SK-N-SH treated with all-trans-retinoic acid at 6 μM for 48 hours (cell line): Measurements from ENCODE around the gene THAP8.

Source experiments
- ATAC-seq: fragments of 200-7000 bp; cut with Tn5 transposase; 3 replicates; pipeline ENCODE4 v1.9.1; 2020; ENCODE audit warnings: mild to moderate bottlenecking, moderate library complexity
- ARNTL ChIP-seq: fragments of 450-650 bp; formaldehyde crosslinking; IDR thresholded peaks from 2 replicates; pipeline ENCODE4 v1.5.0; 2020; ENCODE audit warnings: low read depth, mild to moderate bottlenecking, moderate library complexity, borderline replicate concordance
- BACH2 ChIP-seq: fragments of 250-450 bp; sonication (Bioruptor Pico); IDR thresholded peaks from 2 replicates; pipeline ENCODE4 v1.9.0; 2021; ENCODE audit warnings: mild to moderate bottlenecking, borderline replicate concordance
- CREB5 ChIP-seq: fragments of 250-450 bp; sonication (Bioruptor Pico); IDR thresholded peaks from 2 replicates; pipeline ENCODE4 v1.5.1; 2020; ENCODE audit warnings: low read depth, mild to moderate bottlenecking, moderate library complexity
- ESRRG ChIP-seq: fragments of 250-450 bp; sonication (Bioruptor Pico); IDR thresholded peaks from 2 replicates; pipeline ENCODE4 v1.6.1; 2021; ENCODE audit warnings: mild to moderate bottlenecking
- GLIS3 ChIP-seq: fragments of 250-450 bp; sonication (Bioruptor Pico); IDR thresholded peaks from 2 replicates; pipeline ENCODE4 v1.5.0; 2020; ENCODE audit warnings: mild to moderate bottlenecking, moderate library complexity
- ISL1 ChIP-seq: fragments of 250-450 bp; sonication (Bioruptor Pico); IDR thresholded peaks from 2 replicates; pipeline ENCODE4 v2.1.2; 2022; ENCODE audit warnings: mild to moderate bottlenecking, moderate library complexity
- PPARA ChIP-seq: fragments of 250-450 bp; sonication (Bioruptor Pico); IDR thresholded peaks from 2 replicates; pipeline ENCODE4 v1.5.0; 2020; ENCODE audit warnings: mild to moderate bottlenecking, borderline replicate concordance
- RARB ChIP-seq: fragments of 250-450 bp; sonication (Bioruptor Pico); IDR thresholded peaks from 2 replicates; pipeline ENCODE4 v1.8.0; 2021; ENCODE audit warnings: mild to moderate bottlenecking, moderate library complexity
- SNAI2 ChIP-seq: fragments of 250-450 bp; sonication (Bioruptor Pico); IDR thresholded peaks from 2 replicates; pipeline ENCODE4 v1.5.0; 2020; ENCODE audit warnings: mild to moderate bottlenecking, moderate library complexity
- TCF4 ChIP-seq: fragments of 250-450 bp; sonication (Bioruptor Pico); IDR thresholded peaks from 2 replicates; pipeline ENCODE4 v1.8.0; 2021; ENCODE audit warnings: mild to moderate bottlenecking, moderate library complexity, borderline replicate concordance
- TOX ChIP-seq: fragments of 250-450 bp; sonication (Bioruptor Pico); IDR thresholded peaks from 2 replicates; pipeline ENCODE4 v1.8.0; 2021; ENCODE audit warnings: mild to moderate bottlenecking, moderate library complexity, borderline replicate concordance
- ZC3H10 ChIP-seq: fragments of 250-450 bp; sonication (Bioruptor Pico); IDR thresholded peaks from 2 replicates; pipeline ENCODE4 v1.5.1; 2021; ENCODE audit warnings: mild to moderate bottlenecking, moderate library complexity
- ZFP3 ChIP-seq: fragments of 250-450 bp; sonication (Bioruptor Pico); IDR thresholded peaks from 2 replicates; pipeline ENCODE4 v1.5.0; 2020; ENCODE audit warnings: mild to moderate bottlenecking, moderate library complexity
- ZNF565 ChIP-seq: fragments of 450-650 bp; formaldehyde crosslinking; conservative IDR thresholded peaks from 2 replicates; pipeline ENCODE4 v1.5.0; 2020; ENCODE audit warnings: low read depth, mild to moderate bottlenecking, moderate library complexity
- ZNF70 ChIP-seq: fragments of 450-650 bp; formaldehyde crosslinking; IDR thresholded peaks from 2 replicates; pipeline ENCODE4 v1.5.0; 2020; ENCODE audit warnings: mild to moderate bottlenecking, moderate library complexity
- ZNF8 ChIP-seq: fragments of 450-650 bp; formaldehyde crosslinking; IDR thresholded peaks from 2 replicates; pipeline ENCODE4 v1.5.0; 2020; ENCODE audit warnings: mild to moderate bottlenecking, moderate library complexity
- TF ChIP-seq, protein P1 (sequence below): fragments of 250-450 bp; sonication (Bioruptor Pico); IDR thresholded peaks from 2 replicates; pipeline ENCODE4 v1.8.0; 2021; ENCODE audit warnings: low read depth, mild to moderate bottlenecking, moderate library complexity, borderline replicate concordance
- TF ChIP-seq, protein P2 (sequence below): fragments of 250-450 bp; sonication (Bioruptor Pico); IDR thresholded peaks from 2 replicates; pipeline ENCODE4 v1.8.0; 2020; ENCODE audit warnings: mild to moderate bottlenecking, moderate library complexity, borderline replicate concordance

THAP8 gene

DNA sequence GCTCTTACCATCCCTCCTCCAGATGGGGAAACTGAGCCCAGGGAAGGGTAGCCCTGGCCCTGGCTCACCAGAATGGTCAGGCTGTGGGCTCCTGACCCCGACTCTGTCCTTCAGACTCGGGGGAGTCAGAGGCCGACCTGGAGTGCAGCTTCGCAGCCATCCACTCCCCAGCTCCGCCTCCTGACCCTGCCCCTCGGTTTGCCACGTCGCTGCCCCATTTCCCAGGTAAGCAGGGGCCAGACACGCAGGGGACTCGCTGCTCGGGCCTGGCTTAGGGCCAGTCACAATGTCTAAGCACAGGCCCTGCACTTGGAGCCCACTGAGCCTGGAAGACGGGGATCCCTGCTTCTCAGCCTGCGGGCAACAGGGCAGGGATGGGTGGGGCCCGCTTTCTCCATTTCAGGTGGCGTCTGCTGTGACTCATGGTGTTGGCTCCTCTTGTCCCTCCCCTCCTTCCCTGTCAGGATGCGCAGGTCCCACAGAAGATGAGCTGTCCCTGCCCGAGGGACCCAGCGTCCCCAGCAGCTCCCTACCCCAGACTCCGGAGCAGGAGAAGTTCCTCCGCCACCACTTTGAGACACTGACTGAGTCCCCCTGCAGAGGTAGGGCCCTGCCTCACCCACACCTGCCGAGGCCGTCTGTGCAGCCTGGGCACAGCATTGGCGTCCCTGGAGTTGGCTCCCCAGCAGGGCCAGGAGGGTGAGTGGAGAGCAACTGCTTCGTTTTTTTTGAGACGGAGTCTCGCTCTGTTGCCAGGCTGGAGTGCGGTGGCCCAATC lies 47.7 kb upstream of the THAP8 start:
- ATAC-seq = no peak
- TF ChIP-seq, protein P1, sequence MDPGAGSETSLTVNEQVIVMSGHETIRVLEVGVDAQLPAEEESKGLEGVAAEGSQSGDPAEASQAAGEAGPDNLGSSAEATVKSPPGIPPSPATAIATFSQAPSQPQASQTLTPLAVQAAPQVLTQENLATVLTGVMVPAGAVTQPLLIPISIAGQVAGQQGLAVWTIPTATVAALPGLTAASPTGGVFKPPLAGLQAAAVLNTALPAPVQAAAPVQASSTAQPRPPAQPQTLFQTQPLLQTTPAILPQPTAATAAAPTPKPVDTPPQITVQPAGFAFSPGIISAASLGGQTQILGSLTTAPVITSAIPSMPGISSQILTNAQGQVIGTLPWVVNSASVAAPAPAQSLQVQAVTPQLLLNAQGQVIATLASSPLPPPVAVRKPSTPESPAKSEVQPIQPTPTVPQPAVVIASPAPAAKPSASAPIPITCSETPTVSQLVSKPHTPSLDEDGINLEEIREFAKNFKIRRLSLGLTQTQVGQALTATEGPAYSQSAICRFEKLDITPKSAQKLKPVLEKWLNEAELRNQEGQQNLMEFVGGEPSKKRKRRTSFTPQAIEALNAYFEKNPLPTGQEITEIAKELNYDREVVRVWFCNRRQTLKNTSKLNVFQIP (CRISPR knock-in tag) = no peak
- TF ChIP-seq ZNF8 (no peak), CREB5 (CRISPR knock-in tag) (no peak), TOX (CRISPR knock-in tag) (no peak), PPARA (CRISPR knock-in tag) (no peak), ZNF70 (CRISPR knock-in tag) (no peak), ESRRG (CRISPR knock-in tag) (no peak), BACH2 (CRISPR knock-in tag) (no peak), ZFP3 (CRISPR knock-in tag) (no peak), RARB (CRISPR knock-in tag) (no peak)
- TF ChIP-seq, all 23 proteins: peak for 0

GRCh38 chr19:36100476-36100875 lies 46.4 kb upstream of the THAP8 start:
- no peak for TF ChIP-seq GLIS3 (CRISPR knock-in tag)
- TF ChIP-seq SNAI2 = no peak
- TF ChIP-seq ZNF565 (CRISPR knock-in tag) = no peak
- TF ChIP-seq, protein P2, sequence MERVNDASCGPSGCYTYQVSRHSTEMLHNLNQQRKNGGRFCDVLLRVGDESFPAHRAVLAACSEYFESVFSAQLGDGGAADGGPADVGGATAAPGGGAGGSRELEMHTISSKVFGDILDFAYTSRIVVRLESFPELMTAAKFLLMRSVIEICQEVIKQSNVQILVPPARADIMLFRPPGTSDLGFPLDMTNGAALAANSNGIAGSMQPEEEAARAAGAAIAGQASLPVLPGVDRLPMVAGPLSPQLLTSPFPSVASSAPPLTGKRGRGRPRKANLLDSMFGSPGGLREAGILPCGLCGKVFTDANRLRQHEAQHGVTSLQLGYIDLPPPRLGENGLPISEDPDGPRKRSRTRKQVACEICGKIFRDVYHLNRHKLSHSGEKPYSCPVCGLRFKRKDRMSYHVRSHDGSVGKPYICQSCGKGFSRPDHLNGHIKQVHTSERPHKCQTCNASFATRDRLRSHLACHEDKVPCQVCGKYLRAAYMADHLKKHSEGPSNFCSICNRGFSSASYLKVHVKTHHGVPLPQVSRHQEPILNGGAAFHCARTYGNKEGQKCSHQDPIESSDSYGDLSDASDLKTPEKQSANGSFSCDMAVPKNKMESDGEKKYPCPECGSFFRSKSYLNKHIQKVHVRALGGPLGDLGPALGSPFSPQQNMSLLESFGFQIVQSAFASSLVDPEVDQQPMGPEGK (CRISPR knock-in tag) = no peak
- no peak for TF ChIP-seq RARB (CRISPR knock-in tag)
- no peak for TF ChIP-seq ZNF70 (CRISPR knock-in tag)
- TF ChIP-seq ISL1 (CRISPR knock-in tag) = no peak
- TF ChIP-seq ZC3H10 (CRISPR knock-in tag) = no peak
- no peak for ATAC-seq

DNA sequence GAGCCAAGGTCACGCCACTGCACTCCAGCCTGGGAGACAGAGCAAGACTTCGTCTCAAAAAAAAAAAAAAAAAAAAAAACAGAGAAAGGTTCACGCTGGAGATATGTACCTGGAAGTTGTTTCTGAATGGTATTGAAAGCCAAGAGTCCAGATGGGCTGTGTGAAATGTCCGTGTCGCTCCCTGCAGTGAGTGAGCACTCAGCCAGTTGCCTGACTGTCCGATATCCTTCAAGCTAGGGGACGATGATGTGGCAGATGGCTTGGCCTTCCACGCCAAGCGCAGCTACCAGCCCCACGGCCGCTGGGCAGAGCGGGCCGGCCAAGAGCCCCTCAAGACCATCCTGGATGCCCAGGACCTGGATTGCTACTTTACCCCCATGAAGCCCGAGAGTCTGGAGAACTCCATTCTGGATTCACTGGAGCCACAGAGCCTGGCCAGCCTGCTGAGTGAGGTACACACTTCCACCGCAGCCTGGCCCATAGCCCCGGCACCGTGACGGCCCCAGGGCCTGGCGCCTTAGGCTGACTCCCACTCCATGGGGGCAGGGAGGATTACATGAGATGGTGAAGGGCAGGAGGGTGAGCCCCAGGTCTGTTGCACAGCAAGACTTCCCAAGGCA lies 45.2 kb upstream of the THAP8 start:
- no peak for ATAC-seq
- no peak for TF ChIP-seq GLIS3 (CRISPR knock-in tag)
- no peak for TF ChIP-seq ZNF8
- TF ChIP-seq TCF4 = no peak
- no peak for TF ChIP-seq BACH2 (CRISPR knock-in tag)
- TF ChIP-seq CREB5 (CRISPR knock-in tag) = no peak
- no peak for TF ChIP-seq ZFP3 (CRISPR knock-in tag)
- TF ChIP-seq ESRRG (CRISPR knock-in tag) = no peak

- TF ChIP-seq, protein P1 (CRISPR knock-in tag) = no peak
- TF ChIP-seq GLIS3 (CRISPR knock-in tag) (no peak), SNAI2 (no peak), ARNTL (CRISPR knock-in tag) (no peak), RARB (CRISPR knock-in tag) (no peak), ZC3H10 (CRISPR knock-in tag) (no peak), TOX (CRISPR knock-in tag) (no peak)
- TF ChIP-seq, protein P2 (CRISPR knock-in tag) = no peak
- ATAC-seq = no peak
These were observed 43.0 kb upstream of the THAP8 start for GRCh38 chr19:36097036-36097435.
